Activated effector memory CD4-positive, alpha-beta T cell treated with anti-CD3 and anti-CD28 coated beads, Interleukin-2, amount 50 U/mL, for 16 hours (primary cell): Measurements from ENCODE around the gene SERPINA9.
A peak's percentile ranks its signal among the peaks of the same experiment; 100 is the strongest.

Experiments used
- DNase-seq: peaks from one replicate; pipeline ENCODE4 v3.0.0-alpha.2; 2020

Gene SERPINA9

GRCh38 chr14:94461526-94462218 is 14.3 kb downstream of the SERPINA9 start:
- no peak for DNase-seq

DNA sequence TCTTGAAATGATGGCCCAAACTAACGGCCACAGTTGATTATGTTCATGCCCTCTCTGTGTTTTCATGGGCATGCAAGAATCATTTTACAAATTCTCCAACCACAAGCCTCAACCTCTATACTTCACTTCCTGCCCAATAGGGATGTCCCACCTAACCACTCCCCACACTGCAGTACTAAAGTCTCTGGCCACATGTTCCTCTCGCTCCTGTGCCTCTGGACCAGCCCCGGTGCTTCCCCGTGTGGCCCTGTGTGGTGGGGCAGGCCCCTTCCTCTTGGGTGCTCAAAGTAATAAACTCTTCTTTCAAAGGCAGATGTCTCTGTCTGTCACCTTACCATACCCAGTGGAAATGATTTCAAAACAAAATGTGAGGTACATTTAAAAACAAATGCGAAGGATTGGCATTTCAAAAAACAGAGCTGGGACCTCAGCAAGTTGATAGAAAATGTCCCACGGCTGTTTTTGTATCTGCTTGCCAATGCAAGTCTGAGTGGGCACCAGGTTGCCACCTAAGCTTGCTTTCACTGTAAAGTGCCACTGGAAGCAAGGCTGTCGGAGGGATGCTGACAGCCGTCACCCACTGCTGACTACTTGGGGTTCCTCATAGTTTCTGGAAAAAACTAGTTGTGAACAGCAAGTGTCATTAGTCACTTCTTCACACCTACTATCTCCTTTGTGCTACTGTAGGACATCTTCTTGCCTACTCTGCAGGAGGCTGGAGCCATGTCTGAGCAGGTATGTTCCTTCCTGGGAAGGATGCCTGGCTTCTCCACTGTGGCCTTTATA is 15.2 kb downstream of the SERPINA9 start:
- DNase-seq: no peak

GRCh38 chr14:94458558-94459205 is 17.3 kb downstream of the SERPINA9 start:
- no peak for DNase-seq

GRCh38 chr14:94458096-94458495 is 17.9 kb downstream of the SERPINA9 start:
- no peak for DNase-seq

- DNase-seq: no peak
Measured at GRCh38 chr14:94455928-94456327, 20.1 kb downstream of the SERPINA9 start.

DNA sequence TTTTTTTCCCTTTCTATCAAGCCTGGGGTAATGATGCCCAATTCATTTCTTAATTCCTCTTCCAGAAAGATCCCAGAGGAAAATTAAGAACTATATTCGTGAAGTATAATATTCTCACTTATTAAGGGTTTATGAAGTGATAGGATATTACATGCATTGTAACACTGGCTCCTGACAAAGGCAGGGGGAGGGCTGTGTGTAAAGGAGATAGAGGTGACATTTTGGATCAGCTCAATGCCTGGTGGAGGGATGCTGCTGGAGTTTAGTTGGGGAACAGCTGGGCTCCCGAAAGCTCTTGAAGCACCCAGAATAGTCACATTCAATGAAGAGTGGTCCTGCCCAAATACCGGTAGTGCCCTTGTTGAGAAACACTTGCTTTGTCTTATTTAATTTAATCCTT is 24.2 kb downstream of the SERPINA9 start:
- DNase-seq: no peak

DNA sequence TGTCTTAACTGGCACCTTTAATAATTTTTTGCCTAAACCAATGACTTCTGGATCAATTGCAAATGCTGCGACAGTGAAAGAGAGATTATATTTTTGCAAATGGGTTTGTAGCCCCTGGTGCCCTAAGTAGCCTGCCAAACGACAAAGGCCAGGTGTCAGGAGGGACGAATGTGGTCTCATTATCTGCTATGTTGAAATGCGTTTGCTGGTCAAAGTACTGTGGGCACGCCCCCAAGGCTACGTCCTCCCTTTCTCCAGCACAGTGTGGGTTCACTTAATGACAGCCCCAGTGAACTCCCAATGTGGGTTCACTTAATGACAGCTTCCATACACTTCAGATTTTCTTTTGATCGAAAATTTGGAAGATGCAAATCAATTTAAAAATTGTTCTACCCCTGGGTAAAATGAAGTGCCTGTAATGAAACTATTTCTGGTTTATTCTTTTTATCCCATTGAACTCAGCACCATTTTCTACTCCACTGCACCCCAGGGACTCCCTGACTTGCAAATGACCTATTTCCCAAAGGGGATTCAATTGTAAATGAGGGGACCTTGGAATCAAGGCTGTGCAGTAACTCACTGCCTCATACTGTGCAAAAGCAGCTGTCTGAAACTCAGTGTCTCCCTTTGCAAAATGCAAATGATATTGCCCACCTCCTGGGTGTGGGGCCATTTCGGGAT is 24.8 kb downstream of the SERPINA9 start:
- DNase-seq: no peak

DNA sequence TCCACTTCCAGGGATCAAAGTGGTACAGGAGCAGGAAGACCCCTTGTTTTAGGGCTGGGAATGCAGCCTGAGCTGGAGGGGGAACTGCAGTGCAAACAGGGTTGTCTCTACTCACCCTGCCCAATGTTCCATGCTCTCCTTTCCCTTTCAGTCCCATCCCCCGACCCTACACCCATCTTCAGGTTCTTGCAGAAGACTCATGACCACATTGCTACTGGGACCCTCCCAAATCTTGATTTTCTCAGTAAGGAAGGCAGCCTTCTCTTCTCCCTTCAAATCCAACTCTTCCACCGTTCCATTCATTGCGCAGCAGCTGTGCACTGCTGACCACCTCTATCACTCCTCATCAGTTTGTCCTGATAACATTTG is 25.3 kb downstream of the SERPINA9 start:
- no peak for DNase-seq

DNA sequence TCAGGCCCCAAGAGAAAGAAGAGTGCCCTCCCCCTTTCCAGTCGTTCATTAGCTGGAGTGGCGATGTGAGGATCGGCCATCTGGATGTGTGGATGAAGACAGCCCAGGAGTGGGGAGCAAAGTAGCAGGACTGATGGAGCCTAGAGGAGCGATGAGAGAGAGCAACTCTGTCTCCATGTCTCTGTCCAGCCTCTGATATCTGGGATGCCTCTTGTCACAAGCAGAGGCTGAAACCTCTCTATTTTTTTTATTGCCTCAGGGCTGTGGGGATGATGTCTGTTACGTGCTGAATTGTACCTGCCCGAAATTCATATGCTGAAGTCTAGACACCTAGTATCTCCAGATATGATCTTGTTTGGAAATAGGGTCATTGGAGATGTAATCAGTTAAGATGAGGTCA is 26.1 kb downstream of the SERPINA9 start:
- DNase-seq: no peak

DNA sequence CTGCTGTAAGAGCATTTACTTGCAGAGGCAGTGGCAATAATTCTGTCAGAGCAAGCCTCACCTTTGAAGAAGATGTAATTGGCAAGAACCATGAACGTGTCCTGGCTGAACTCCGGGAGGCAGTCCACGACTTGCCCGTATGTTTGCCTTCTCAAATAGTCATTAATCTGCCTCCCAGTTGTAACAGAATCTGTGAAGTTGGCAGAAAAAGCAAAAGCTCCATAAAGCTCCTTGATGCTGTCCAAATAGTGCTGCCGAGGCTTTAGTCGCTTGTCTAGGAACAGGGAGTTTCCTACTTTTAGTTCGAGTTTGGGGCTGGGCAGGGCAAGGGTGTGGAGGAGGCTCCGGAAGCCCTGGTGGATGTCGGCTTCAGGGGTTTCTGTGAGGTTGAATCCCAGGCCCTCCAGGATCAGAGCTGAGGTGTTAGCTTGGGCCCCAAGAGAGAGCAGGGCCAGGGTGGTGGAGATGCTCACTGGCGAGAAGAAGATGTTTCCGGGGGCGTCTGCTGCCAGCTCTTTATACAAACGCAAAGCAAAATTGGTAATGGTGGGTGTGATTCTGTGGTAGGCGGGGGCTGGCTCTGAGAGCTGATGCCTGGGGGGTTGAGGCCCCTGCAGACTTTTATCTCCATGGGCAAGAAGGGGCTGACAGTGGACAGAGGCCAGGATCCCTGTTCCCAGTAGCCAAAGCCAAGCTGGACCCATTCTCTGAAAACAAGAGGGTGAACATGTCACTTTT is 27.8 kb downstream of the SERPINA9 start:
- DNase-seq: no peak

DNA sequence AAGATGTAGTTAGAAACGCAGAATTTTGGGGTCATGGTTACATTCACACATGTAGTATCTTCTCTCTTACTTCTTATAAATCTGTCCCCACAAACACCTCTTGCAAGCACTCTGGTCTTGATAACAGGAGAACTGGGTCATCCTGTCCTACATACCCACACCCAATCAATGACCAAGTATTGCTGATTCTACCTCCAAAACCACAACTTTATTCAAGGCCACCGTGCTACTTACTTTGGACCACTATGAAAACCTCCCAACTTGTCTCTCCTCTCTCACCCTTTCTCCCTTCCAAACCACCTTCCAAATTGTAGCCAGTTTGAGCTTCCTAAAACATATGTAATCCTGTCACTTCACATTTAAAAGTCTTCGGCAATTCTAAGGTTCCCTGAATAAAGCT is 28.8 kb downstream of the SERPINA9 start:
- no peak for DNase-seq

GRCh38 chr14:94446126-94446525 is 29.9 kb downstream of the SERPINA9 start:
- DNase-seq: no peak

- DNase-seq: no peak
Measured at GRCh38 chr14:94445003-94445402, 31.0 kb downstream of the SERPINA9 start.

- DNase-seq: no peak
Measured at GRCh38 chr14:94441531-94442205, 34.3 kb downstream of the SERPINA9 start.

- no peak for DNase-seq
Measured at GRCh38 chr14:94441130-94441529, 34.9 kb downstream of the SERPINA9 start.

GRCh38 chr14:94439453-94440057 is 36.4 kb downstream of the SERPINA9 start:
- no peak for DNase-seq

DNA sequence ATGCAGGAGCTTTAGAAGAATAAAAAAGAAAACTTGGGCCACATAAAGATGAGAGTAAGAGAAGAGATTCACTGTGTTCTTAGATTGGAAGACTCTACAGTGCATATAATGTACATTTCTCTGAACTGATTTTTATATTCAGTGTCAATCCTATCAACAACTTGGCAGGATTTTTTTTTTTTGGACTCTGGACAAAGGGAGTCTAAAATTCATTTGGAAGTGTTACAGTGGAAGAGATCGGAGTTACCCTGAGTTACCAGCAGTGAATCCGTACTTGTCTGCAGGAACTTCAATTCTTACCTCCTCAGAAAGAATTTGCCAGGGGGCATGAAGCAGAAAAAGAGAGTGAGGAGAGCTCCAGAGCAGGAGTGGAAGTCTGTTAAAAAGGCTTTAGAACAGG is 47.4 kb downstream of the SERPINA9 start:
- no peak for DNase-seq

DNA sequence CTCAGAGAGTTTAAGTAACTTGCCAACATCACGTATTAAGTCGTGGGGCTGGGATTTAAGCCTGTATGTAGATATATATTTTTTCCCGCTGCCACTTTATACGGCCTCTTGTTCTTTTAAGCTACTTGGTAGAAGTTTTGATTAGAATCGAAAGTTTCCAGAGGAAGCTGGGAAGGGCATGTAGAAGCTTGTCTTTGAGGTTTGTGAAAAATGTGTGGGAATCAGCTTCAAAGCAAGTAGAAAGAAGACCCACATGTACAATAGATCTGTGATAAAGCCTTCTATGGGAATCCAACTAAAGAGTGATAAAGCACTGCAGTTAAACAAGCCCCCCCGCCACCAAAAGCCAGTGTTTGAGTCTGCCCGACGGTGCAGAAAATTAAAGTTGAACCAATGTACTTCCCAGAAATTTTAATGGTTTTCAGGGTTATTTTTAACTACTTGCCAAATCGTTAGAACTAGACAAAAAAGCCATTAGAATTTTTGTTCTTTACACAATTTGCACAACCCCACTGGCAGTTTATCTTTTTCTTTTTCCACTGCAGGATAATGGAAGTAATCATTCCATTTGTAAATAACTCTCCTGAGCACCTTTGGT is 48.9 kb downstream of the SERPINA9 start:
- no peak for DNase-seq

DNA sequence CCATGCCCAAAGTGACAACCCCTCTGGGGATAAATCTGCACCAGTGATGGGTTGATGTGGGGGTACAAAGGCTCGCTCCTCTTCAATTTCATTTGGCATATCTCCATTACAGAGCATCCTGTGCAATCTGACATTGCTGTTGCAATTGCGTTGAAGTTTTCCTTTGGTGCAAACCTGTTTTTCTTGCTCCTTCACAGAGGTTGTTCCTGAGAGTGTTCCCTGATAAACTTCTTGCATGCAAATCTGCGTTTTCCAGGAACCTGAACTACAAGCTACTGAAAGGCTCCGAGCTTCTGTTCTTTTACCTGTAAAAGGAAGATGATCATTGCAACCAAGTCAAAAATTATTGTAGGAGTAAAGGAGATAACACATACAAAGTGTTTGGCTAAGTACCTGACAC is 49.5 kb downstream of the SERPINA9 start:
- no peak for DNase-seq

DNA sequence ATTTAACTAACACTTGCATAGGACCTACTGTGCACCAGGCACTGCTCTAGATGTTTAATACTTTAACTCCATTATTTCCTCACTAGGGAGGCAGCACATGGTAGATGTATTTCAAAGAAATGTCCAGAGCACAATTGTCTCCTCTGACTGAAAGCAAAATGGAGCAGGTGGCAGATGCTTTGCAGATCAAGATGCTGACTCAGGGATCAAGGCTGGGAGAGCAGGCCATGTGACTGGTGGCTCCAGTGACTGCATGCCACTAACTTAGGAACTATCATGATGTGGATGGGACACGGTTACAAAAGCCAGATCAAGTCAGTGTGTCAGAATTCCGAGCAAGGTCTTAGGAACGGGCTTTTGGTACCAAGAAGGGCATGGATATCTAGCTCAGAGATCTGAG is 51.6 kb downstream of the SERPINA9 start:
- DNase-seq: no peak

DNA sequence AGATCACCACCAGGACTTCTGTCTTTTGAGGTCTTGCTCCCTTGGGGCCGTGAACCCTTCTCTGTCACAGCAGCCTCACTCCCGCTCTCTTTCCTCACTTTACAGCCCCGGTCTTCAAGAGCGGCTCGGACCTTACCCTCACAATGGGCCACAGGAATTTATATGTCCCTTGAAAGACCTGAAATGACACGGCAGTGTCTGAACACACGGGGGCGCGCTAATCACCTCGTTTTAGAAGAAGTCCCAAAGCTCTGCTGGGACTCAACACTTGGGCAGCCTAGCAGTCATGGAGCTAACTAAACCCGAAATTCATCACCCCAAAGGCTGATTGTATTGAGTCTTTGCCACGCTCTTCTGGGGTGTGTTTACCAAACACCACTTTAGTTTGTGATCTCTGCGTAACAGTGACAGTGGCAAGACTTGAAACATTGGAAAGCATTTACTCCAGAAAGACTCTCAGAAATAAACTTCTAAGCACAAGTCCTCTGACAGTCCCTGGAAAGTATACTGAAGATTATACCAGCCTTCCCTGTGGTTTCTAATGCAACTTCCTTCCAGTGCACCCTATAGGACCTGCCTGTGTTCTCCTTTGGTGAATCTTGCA is 52.4 kb downstream of the SERPINA9 start:
- peak; percentile 79 for DNase-seq
